Ascending aorta (tissue), 2 donors: ENCODE measurements around the gene LRP1B. TPM values are rescaled to one million over a fixed set of nuclear protein-coding genes. Genes with fewer than 3 reads are reported as not detected.

Experiments used
- DNase-seq, 2 donors: peaks; one replicate each; pipeline ENCODE4 v3.0.0-alpha.2; 2019; ENCODE audit warnings: low spot score in 2 of 2
- H3K27ac ChIP-seq, 2 donors: fragments of 200-600 bp; sonication (generic); one replicate each; pipeline ENCODE4 v1.5.1; 2016 to 2017; ENCODE audit warnings: mild to moderate bottlenecking in 1 of 2
- H3K27me3 ChIP-seq: fragments of 200-600 bp; sonication (generic); one replicate; pipeline ENCODE4 v1.5.1; 2017
- H3K36me3 ChIP-seq, 2 donors: fragments of 200-600 bp; sonication (generic); one replicate each; pipeline ENCODE4 v1.5.1; 2016
- H3K4me1 ChIP-seq, 2 donors: fragments of 200-600 bp; sonication (generic); one replicate each; pipeline ENCODE4 v1.5.1; 2016 to 2017; ENCODE audit warnings: mild to moderate bottlenecking in 1 of 2
- H3K4me3 ChIP-seq, 2 donors: fragments of 200-600 bp; sonication (generic); one replicate each; pipeline ENCODE4 v1.5.1; 2016 to 2017; ENCODE audit warnings: mild to moderate bottlenecking in 1 of 2
- H3K9me3 ChIP-seq, 2 donors: fragments of 200-600 bp; sonication (generic); one replicate each; pipeline ENCODE4 v1.5.1; 2016
- CTCF ChIP-seq, 3 experiments: fragments of 200-600 bp in 2 of 3; fragments of 450-650 bp in 1 of 3; sonication (generic) in 2 of 3; IDR thresholded peaks; one replicate each; pipeline ENCODE4 v1.5.1; 2016 to 2019; ENCODE audit warnings: antibody characterized with exemption in 3 of 3, mild to moderate bottlenecking in 1 of 3, moderate library complexity in 1 of 3
- intact Hi-C: fragments of 100-400 bp; cut with DNase I; formaldehyde crosslinking; loops from one replicate; pipeline ENCODE4 v1.15.1; 2023
- total RNA-seq: library from RNA; depleted of rRNA; stranded (reverse); fragments of >200 nt; gene quantifications from one replicate; pipeline ENCODE4 v1.1.0, GENCODE V29; 2016

LRP1B gene
- total RNA-seq, 1 donor from 2014 or later = not detected

GRCh38 chr2:140496714-140497113 lies 1634.1 kb downstream of the LRP1B start:
- no peaks in the 10 kb centered on the region for H3K27me3 ChIP-seq
- TF ChIP-seq CTCF (IDR thresholded peaks at IDR 0.05) = no peak

GRCh38 chr2:140491876-140492275 lies 1638.9 kb downstream of the LRP1B start:
- Histone ChIP-seq H3K27me3 (no peaks in the 10 kb centered on the region), H3K9me3 (no peaks in the 10 kb centered on the region), H3K4me1 (no peaks in the 10 kb centered on the region), H3K4me3 (no peak overlapping the region), H3K27ac (no peak overlapping the region), H3K36me3 (no peaks in the 10 kb centered on the region)
- intact Hi-C loops = no loop called here
- TF ChIP-seq CTCF (IDR thresholded peaks at IDR 0.05) = no peak
- no peak for DNase-seq

More at GRCh38 chr2:140496714-140497113, 1634.1 kb downstream of the LRP1B start:
- no peaks in the 10 kb centered on the region for H3K9me3 ChIP-seq
- no peaks in the 10 kb centered on the region for H3K36me3 ChIP-seq
- H3K4me1 ChIP-seq = no peaks in the 10 kb centered on the region
- H3K4me3 ChIP-seq = no peak overlapping the region
- intact Hi-C loops = no loop called here
- no peak for DNase-seq
- H3K27ac ChIP-seq = no peak overlapping the region

- no peaks in the 10 kb centered on the region for H3K9me3 ChIP-seq
- H3K27ac ChIP-seq = no peak overlapping the region
- no peak for TF ChIP-seq CTCF (IDR thresholded peaks at IDR 0.05)
- H3K4me1 ChIP-seq = no peaks in the 10 kb centered on the region
- no peaks in the 10 kb centered on the region for H3K36me3 ChIP-seq
- no peak for DNase-seq
- intact Hi-C loops = no loop called here
- H3K4me3 ChIP-seq = no peak overlapping the region
- no peaks in the 10 kb centered on the region for H3K27me3 ChIP-seq
These were observed 1641.6 kb downstream of the LRP1B start for GRCh38 chr2:140489193-140489592.

GRCh38 chr2:140481136-140481535 lies 1649.7 kb downstream of the LRP1B start:
- H3K27me3 ChIP-seq = no peaks in the 10 kb centered on the region
- TF ChIP-seq CTCF (IDR thresholded peaks at IDR 0.05) = no peak
- intact Hi-C loops = no loop called here

GRCh38 chr2:140473851-140474250 lies 1657.0 kb downstream of the LRP1B start:
- Histone ChIP-seq H3K27me3 (no peaks in the 10 kb centered on the region), H3K4me3 (no peak overlapping the region), H3K36me3 (no peaks in the 10 kb centered on the region), H3K27ac (no peak overlapping the region), H3K4me1 (no peaks in the 10 kb centered on the region), H3K9me3 (no peaks in the 10 kb centered on the region)
- DNase-seq = no peak
- no peak for TF ChIP-seq CTCF (IDR thresholded peaks at IDR 0.05)
- intact Hi-C loops = no loop called here

More at GRCh38 chr2:140481136-140481535, 1649.7 kb downstream of the LRP1B start:
- Histone ChIP-seq H3K36me3 (no peaks in the 10 kb centered on the region), H3K4me3 (no peak overlapping the region), H3K9me3 (no peaks in the 10 kb centered on the region), H3K4me1 (no peaks in the 10 kb centered on the region), H3K27ac (no peak overlapping the region)
- DNase-seq = no peak

- no peak for TF ChIP-seq CTCF (IDR thresholded peaks at IDR 0.05)
These were observed 1658.1 kb downstream of the LRP1B start for GRCh38 chr2:140472676-140473075.

More at GRCh38 chr2:140472676-140473075, 1658.1 kb downstream of the LRP1B start:
- intact Hi-C loops = no loop called here
- Histone ChIP-seq H3K9me3 (no peaks in the 10 kb centered on the region), H3K27ac (no peak overlapping the region), H3K36me3 (no peaks in the 10 kb centered on the region), H3K27me3 (no peaks in the 10 kb centered on the region), H3K4me3 (no peak overlapping the region), H3K4me1 (no peaks in the 10 kb centered on the region)
- DNase-seq = no peak
